Ectodermal cell (in vitro differentiated cells): ENCODE measurements around the gene PPP4R3B. TPM values are rescaled to one million over a fixed set of nuclear protein-coding genes. Genes with fewer than 3 reads are reported as not detected.
A peak's percentile ranks its signal among the peaks of the same experiment; 100 is the strongest.

Experiments used
- H3K27ac ChIP-seq: 2 replicates; pipeline ENCODE4 v1.7.0; 2013; ENCODE audit warnings: mild to moderate bottlenecking, low read depth, low read length; ENCODE audit not compliant: insufficient read depth, poor library complexity, severe bottlenecking
- H3K27me3 ChIP-seq: 2 replicates; pipeline ENCODE4 v1.7.0; 2013; ENCODE audit warnings: mild to moderate bottlenecking, low read length; ENCODE audit not compliant: insufficient read depth, control insufficient read depth, poor library complexity, severe bottlenecking
- H3K36me3 ChIP-seq: one replicate; pipeline ENCODE4 v1.7.0; 2013; ENCODE audit warnings: low read length; ENCODE audit not compliant: control insufficient read depth, insufficient read depth
- H3K4me1 ChIP-seq: one replicate; pipeline ENCODE4 v1.7.0; 2013; ENCODE audit warnings: low read length; ENCODE audit not compliant: control insufficient read depth, insufficient read depth
- H3K4me3 ChIP-seq: 2 replicates; pipeline ENCODE4 v1.7.0; 2013; ENCODE audit warnings: low read depth, low read length, control low read depth; ENCODE audit not compliant: insufficient read depth
- H3K9me3 ChIP-seq: 2 replicates; pipeline ENCODE4 v1.7.0; 2013; ENCODE audit warnings: mild to moderate bottlenecking, low read length, moderate library complexity; ENCODE audit not compliant: control insufficient read depth
- WGBS, 2 experiments: methylation state at CpG; one replicate each; pipeline ENCODE4 v1.1.7; 2013; ENCODE audit warnings: missing lambda C conversion rate in 2 of 2; 5-methylcytosine and 5-hydroxymethylcytosine counted together
- polyA plus RNA-seq, 4 experiments: library from polyadenylated mRNA; stranded (reverse); fragments of 50-300 nt; gene quantifications; one replicate each; pipeline ENCODE4 v1.2.3, GENCODE V29; 2013

The PPP4R3B gene
- 49.4 TPM for polyA plus RNA-seq (2013, experiment 1 of 4)
- polyA plus RNA-seq (2013, experiment 2 of 4): 48.3 TPM
- 42.4 TPM for polyA plus RNA-seq (2013, experiment 3 of 4)
- polyA plus RNA-seq (2013, experiment 4 of 4): 46.6 TPM

GRCh38 chr2:55617175-55618024, at the start of gene PPP4R3B:
PPP4R3B (minus strand) TSS chr2:55617622; CDS start chr2:55617285, 337 bp downstream.
- no peaks in the 10 kb centered on the region for H3K9me3 ChIP-seq
- peak within 1 kb of the TSS; percentile 89 for H3K27ac ChIP-seq
- H3K4me1 ChIP-seq: no peaks in the 10 kb centered on the region
- H3K36me3 ChIP-seq: peaks cover 5% of the 10 kb centered on the region
- H3K27me3 ChIP-seq: no peaks in the 10 kb centered on the region
- H3K4me3 ChIP-seq: peak within 1 kb of the TSS; percentile 99
- WGBS, 2 experiments: 0% methylated on average over 82 of the region's 82 CpGs

- H3K9me3 ChIP-seq: no peaks in the 10 kb centered on the region
- 94 to 100% methylated on average over 2 of the region's 2 CpGs for whole genome bisulfite sequencing, 2 experiments
Observed at GRCh38 chr2:55653255-55653654, 35.8 kb upstream of the PPP4R3B start.

GRCh38 chr2:55649211-55649610, 31.8 kb upstream of the PPP4R3B start:
- H3K27ac ChIP-seq: no peak overlapping the region
- no peaks in the 10 kb centered on the region for H3K27me3 ChIP-seq
- H3K4me1 ChIP-seq: no peaks in the 10 kb centered on the region
- H3K9me3 ChIP-seq: no peaks in the 10 kb centered on the region
- H3K36me3 ChIP-seq: peaks cover 30% of the 10 kb centered on the region
- 97 to 100% methylated on average over 1 of the region's 1 CpG for WGBS, 2 experiments
- no peak overlapping the region for H3K4me3 ChIP-seq

More at GRCh38 chr2:55653255-55653654, 35.8 kb upstream of the PPP4R3B start:
- peaks cover 35% of the 10 kb centered on the region for H3K36me3 ChIP-seq
- no peak overlapping the region for H3K4me3 ChIP-seq
- no peaks in the 10 kb centered on the region for H3K27me3 ChIP-seq
- no peak overlapping the region for H3K27ac ChIP-seq
- H3K4me1 ChIP-seq: no peaks in the 10 kb centered on the region

GRCh38 chr2:55636831-55637230, 19.4 kb upstream of the PPP4R3B start:
- 98 to 100% methylated on average over 1 to 3 of the region's 3 CpGs for whole genome bisulfite sequencing, 2 experiments
- no peaks in the 10 kb centered on the region for H3K4me1 ChIP-seq
- peaks cover 13% of the 10 kb centered on the region for H3K36me3 ChIP-seq
- H3K9me3 ChIP-seq: no peaks in the 10 kb centered on the region
- no peak overlapping the region for H3K27ac ChIP-seq
- H3K27me3 ChIP-seq: no peaks in the 10 kb centered on the region
- H3K4me3 ChIP-seq: no peak overlapping the region

- Histone ChIP-seq H3K27ac (no peak overlapping the region), H3K4me3 (no peak overlapping the region), H3K27me3 (no peaks in the 10 kb centered on the region), H3K36me3 (no peaks in the 10 kb centered on the region), H3K9me3 (no peaks in the 10 kb centered on the region), H3K4me1 (no peaks in the 10 kb centered on the region)
- WGBS, 2 experiments: 86 to 94% methylated on average over 2 of the region's 2 CpGs
Observed at GRCh38 chr2:55628931-55629330, 11.5 kb upstream of the PPP4R3B start.

- Histone ChIP-seq H3K27me3 (no peaks in the 10 kb centered on the region), H3K4me1 (no peaks in the 10 kb centered on the region), H3K36me3 (no peaks in the 10 kb centered on the region), H3K9me3 (no peaks in the 10 kb centered on the region), H3K4me3 (no peak overlapping the region), H3K27ac (no peak overlapping the region)
- WGBS, 2 experiments: 88% methylated on average over 1 of the region's 1 CpG; no CpG with 5 or more reads in 1 of the 2 experiments
Observed at GRCh38 chr2:55627915-55628314, 10.5 kb upstream of the PPP4R3B start.

GRCh38 chr2:55621802-55622201, 4.4 kb upstream of the PPP4R3B start:
- WGBS, 2 experiments: 92 to 94% methylated on average over 7 of the region's 7 CpGs
- Histone ChIP-seq H3K27me3 (no peaks in the 10 kb centered on the region), H3K4me1 (no peaks in the 10 kb centered on the region)

GRCh38 chr2:55620123-55620779, 2.8 kb upstream of the PPP4R3B start:
- Histone ChIP-seq H3K27ac (no peak overlapping the region), H3K36me3 (no peaks in the 10 kb centered on the region), H3K9me3 (no peaks in the 10 kb centered on the region), H3K4me3 (no peak overlapping the region), H3K4me1 (no peaks in the 10 kb centered on the region), H3K27me3 (no peaks in the 10 kb centered on the region)
- WGBS, 2 experiments: 81 to 83% methylated on average over 3 of the region's 3 CpGs

More at GRCh38 chr2:55621802-55622201, 4.4 kb upstream of the PPP4R3B start:
- H3K4me3 ChIP-seq: no peak overlapping the region
- no peak overlapping the region for H3K27ac ChIP-seq
- no peaks in the 10 kb centered on the region for H3K9me3 ChIP-seq
- H3K36me3 ChIP-seq: no peaks in the 10 kb centered on the region

- Histone ChIP-seq H3K36me3 (no peaks in the 10 kb centered on the region), H3K9me3 (no peaks in the 10 kb centered on the region), H3K27me3 (no peaks in the 10 kb centered on the region), H3K4me1 (no peaks in the 10 kb centered on the region), H3K4me3 (peak overlapping the region; percentile 99), H3K27ac (peak overlapping the region; percentile 89)
- 0% methylated on average over 32 of the region's 32 CpGs for WGBS, 2 experiments
Observed at GRCh38 chr2:55618275-55619055, 1.0 kb upstream of the PPP4R3B start.

- Histone ChIP-seq H3K27me3 (no peaks in the 10 kb centered on the region), H3K4me1 (no peaks in the 10 kb centered on the region), H3K9me3 (no peaks in the 10 kb centered on the region), H3K27ac (peak overlapping the region; percentile 89), H3K4me3 (peak overlapping the region; percentile 99), H3K36me3 (peaks cover 3% of the 10 kb centered on the region)
- WGBS, 2 experiments: 0% methylated on average over 10 of the region's 10 CpGs
Observed at GRCh38 chr2:55618025-55618274, 528 bp upstream of the PPP4R3B start.
